HG03135 (cell line): ENCODE results near the gene TRAPPC12.

Source experiments
- ATAC-seq: cut with Tn5 transposase; IDR thresholded peaks from one replicate; pipeline ENCODE4 v1.9.1; 2021; ENCODE audit warnings: mild to moderate bottlenecking, moderate library complexity; ENCODE audit not compliant: unreplicated experiment

Gene TRAPPC12

DNA sequence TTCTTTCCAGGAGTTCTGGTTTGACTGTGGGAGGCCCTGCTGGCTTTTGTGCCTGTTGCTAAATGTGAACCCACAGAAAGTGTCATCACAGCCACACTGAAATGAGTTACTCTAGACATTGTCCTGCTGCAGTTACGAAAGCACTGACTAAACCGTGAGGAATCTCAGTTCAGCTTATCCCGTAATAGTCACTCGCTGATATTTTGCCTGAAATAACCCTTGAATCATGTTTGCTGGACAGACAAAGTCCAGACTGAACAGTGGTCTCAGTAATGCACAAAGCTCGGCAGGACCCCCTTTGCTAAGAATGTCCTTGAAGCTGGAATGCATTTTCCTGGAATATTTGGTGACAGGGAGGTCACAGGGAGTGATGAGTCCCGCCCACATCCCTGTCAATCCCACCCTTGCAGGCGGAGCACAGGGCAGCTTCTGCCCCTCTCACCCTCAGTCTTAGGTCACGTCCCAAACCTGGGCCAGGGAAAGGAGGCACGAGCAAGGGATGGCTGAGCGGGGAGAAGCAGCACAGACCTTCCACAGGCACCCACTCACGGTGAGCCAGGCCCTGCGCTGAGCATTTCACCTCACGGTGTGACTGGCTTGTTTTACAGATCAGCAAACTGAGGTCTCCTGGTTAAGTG, 86.5 kb downstream of the TRAPPC12 start:
- ATAC-seq = no peak

DNA sequence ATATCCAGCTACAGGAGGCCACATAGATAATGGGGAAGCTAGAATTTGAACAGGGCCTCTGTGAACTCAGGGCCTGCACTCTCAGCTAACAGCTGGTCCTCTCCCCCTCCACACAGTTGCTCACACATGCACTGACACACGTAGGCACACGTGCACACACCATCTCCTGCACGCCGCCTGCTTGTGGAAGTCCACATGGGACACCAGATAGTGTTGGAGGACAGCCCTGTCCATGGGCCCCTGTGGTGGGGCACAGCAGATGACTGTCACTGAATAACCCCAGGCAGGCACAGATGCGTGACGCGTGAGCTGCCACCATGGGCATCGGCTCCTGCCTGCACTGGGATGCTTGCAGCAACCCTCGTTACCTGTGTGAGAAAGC, 87.0 kb downstream of the TRAPPC12 start:
- no peak for ATAC-seq

DNA sequence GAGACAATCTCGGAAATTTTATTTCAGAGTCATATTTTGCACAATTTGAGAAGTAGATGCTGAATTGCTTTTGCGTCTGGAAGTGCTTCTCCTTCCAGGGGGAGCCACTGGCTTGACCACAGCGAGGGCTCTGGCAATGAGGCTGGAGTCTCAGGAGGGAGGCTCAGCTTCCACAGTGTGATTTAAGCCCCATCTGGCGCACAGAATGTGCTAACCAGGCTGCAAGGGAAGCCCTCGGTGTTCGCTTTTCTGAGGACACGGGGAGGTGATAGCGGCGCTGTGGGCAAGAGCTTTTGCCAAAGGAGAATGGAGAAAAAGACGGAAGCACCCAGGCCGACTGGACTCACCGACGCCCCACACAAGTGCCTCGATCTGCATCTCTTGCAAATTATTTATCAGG, 87.5 kb downstream of the TRAPPC12 start:
- ATAC-seq = no peak

DNA sequence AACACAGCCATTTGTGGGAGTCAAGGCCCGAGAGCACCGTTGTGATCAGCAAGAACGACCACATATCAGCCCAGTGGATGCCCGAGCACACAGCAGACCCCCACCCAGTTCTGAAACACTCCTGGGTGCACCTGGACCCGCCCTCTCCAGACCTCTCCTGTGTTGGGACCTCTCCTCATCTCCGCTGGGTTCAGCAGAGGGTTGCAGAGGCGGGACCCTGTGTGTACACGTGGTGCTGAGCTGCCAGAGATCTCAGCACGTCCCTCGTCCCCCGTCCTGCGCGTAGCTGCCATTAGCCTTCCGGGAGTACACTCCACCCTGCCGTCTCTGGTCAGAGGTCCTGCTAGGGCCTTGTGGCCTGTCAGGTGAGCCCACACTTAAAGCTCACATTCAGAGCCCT, 88.2 kb downstream of the TRAPPC12 start:
- no peak for ATAC-seq

DNA sequence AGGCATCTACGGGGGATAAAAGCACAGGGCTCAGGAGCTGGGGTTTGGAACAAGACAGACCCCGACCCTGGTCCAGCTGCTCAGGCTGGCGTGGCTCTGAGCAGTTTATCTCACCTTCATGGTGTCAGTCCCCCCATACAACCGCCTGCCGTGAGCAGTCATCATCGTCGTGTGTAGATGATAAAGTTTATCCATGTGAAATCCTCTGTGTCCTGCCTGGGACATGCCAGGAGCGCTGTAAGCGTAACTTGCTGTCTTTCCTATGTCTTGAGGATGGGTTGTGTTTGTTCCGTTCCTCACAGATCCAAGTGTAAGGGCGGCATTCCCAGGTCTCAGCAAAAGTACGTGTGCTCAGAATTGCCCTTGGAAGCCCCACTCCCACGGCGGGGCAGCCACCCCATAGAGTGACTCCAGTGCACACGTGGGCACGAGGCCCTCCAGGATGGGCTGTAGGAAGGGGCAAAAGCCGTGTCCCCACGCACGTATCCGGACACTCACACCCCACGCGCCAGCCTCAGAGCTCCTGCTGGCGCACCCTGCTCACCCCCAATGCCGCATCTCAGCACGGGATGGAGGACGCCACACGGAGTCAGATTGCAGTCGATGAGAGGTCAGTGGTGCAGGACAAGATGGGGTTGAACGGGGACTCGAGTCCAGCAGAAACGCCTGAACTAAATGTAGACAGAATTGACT, 88.9 kb downstream of the TRAPPC12 start:
- ATAC-seq = no peak

DNA sequence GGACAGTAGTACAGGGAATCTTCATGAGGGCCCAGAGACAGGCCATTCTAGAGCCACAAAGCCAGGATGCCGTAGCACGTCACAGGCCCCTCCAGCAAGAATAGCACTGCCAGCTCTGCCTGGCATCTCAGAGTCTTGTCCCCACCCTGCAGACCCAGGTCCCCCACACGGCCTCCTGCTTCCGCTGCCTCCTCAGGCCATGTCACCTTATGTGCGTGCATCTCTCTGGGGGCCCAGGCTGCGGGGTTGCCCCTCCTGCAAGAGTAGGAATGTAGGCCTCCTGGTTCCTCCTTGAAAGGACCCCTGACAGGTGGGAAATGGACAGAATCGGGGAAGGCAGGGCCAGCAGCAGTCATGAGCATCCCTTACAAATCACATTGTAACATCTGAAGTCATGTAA, 90.0 kb downstream of the TRAPPC12 start:
- ATAC-seq = no peak

DNA sequence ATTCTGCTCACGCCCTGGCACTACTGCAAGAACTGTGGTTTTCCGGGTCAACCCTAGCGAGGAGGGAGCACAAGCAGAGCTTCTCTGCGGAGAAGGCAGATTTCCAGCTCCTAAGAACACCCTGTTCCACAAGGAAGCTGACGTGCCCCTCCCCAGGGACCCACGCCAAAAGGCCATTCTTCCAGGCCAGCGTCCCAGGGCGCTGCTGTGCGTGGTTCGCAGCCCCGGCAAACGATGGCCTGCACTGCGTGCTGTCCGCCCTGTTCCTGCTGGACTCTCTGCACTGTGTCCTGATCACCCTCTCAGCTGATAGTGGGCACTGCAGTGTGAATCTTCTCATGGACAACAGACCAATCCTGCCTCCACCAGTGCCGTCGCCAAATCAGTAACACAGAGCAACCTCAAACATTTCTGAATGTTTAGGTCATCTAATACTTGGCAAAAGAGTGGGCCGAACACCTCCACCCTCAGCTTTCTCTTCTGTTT, 90.7 kb downstream of the TRAPPC12 start:
- no peak for ATAC-seq

DNA sequence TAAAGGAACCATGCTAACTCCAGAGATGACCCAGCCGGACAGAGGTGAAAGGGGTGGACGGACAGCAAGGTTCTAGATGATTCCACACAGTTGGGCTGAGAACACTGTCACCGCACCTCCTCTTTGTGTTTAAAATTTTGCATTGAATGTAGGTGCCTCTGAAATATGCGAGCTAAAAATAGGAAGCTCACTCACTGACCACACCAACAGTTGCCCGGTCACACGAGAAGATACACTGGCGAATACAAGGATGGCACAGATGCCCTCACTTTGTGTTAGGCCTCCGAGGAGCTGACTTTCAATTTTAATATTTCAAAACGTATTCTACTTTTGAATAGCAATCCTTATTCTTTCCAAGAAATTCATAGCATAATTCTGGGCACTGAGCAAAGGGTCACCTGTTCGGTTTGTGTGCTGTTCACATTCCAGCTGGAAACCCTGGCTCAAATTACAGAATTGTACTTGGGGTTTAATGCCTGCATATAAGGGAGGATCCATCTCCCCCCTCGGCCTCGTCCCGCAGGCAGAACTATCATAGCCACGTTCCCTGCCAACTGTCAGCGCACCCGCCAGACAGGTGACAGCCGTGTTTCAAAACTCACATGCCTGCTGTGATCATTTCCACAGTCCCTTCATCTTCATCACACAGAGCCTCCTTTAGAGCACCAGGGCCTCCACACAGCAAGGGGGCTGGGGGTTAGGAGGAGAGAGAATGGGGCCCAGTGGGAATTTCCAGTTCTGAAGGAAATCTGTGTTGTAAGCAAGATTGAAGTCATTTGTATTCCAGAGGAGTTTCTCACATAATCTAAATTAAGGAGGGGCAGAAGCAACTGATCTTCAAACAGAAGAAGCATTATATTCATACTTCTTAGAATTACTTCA, 91.6 kb downstream of the TRAPPC12 start:
- ATAC-seq = no peak

DNA sequence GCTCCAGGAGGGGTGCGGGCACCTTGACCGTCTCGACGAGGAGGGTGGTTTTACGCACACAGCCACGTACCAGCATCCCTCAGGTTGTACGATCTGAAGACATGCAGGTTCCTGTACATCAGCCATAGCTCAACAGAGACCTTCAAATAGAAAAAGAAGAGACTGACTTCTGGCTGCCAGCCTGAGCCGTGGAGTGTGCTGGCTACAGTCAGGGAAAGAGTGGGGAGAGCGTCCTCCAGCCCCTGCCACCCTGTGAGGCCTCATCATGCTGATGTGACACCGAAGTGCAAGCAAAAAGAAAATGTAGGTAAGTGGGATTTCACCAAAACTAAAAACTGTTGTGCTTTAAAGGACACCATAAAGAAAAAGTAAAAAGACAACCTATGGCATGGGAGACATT, 92.8 kb downstream of the TRAPPC12 start:
- no peak for ATAC-seq

DNA sequence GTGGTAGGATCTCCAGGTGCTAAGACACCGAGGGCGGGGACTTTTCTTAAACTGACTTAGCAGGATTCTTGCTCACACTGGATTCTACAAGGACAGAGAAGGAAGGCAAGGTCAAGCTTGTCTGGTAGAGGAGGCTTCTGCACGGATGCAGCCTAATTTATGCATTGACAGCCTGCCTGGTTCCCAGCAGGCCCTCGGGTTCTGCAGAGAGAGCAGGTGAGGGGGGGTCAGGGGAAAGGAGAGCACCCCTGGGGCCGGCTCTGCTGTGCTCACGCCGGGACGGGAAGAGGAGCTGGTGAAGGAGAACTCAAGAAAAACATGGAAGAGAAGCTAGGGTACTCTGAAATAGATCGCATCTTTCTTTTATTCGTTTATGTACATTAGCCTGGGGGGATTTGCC, 93.5 kb downstream of the TRAPPC12 start:
- no peak for ATAC-seq

DNA sequence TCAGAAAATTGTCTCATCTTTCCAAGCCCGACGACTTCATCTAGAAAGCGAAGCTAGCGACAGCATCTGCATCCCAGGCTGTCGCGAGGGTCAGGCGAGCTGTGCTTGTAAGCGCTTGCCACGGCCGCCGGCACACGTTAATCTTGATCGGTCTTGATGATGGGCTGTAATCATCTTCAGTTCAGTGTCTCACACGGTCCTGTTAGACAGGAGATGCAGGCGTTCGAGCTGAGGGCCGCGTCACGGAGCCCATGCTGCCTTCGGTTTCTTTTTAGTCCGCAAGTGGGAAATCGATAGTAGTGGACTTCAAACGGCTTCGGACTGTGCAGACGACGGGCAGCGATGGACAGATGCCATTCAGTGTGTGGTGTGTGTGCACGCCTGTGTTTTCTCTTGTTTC, 96.3 kb downstream of the TRAPPC12 start:
- no peak for ATAC-seq

DNA sequence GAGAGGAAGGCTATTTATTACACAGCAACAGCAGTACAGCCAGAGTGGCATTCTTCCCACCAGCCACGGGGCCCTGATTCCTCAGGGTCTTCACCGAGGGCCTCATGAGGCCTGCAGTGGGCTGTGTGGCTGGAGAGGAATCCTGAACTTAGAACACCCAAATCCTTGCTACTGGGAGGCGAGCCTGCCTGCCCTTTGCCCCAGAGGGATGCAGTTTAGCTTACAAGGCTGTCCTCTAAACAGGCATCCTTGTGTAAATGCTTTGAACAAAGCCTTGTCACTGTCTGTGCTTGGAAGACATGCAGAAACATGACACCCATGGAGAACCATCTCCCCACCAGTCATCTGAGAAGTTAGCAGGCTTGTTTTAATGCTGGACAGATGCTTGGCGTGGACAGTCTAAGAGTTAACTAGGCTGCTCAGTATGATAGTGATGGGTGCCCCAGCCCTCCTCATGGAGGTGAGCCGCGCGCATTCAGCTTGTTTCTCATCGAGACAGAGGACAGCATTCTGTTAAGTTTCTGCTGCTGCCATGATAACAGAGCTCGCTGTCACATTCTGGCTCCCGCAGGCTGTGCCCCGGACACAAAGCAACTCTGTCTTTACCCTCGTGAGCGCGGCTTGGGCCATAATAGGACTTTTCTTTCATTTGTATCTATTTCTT, 97.0 kb downstream of the TRAPPC12 start:
- no peak for ATAC-seq

DNA sequence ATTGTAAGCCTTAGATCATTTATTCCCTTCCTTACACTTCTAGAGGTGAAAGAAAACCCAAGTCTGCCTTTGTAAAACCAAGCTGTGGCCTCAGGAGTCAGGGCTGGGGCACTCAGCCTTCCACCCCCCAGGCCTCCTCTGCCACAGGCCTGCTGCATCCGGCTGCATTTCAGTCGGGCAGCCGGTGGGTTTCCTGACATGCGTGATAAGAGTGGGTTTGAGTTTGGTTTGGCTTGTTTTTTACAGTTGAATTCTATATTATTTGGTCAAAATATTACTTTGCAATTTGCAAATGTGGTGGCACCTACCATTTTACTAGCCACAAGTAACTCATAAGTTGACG, 97.5 kb downstream of the TRAPPC12 start:
- no peak for ATAC-seq

DNA sequence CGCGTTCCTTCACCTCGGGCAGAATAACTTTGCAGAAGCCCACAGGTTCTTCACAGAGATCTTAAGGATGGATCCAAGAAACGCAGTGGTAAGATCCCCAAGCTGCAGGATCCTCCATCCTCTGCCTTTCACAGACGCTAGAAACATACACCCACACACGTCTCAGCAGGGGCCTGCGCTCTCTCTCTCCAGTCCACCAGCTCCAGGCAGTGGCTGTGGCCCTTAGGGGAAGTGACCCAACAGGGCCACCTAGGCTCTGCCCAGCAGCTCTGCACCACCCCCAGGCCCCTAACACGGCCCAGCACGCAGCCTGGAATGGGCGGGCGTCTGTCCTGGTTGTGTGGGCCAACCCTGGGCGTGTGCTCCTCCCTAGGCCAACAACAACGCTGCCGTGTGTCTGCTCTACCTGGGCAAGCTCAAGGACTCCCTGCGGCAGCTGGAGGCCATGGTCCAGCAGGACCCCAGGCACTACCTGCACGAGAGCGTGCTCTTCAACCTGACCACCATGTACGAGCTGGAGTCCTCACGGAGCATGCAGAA, 99.4 kb downstream of the TRAPPC12 start:
- ATAC-seq = no peak

DNA sequence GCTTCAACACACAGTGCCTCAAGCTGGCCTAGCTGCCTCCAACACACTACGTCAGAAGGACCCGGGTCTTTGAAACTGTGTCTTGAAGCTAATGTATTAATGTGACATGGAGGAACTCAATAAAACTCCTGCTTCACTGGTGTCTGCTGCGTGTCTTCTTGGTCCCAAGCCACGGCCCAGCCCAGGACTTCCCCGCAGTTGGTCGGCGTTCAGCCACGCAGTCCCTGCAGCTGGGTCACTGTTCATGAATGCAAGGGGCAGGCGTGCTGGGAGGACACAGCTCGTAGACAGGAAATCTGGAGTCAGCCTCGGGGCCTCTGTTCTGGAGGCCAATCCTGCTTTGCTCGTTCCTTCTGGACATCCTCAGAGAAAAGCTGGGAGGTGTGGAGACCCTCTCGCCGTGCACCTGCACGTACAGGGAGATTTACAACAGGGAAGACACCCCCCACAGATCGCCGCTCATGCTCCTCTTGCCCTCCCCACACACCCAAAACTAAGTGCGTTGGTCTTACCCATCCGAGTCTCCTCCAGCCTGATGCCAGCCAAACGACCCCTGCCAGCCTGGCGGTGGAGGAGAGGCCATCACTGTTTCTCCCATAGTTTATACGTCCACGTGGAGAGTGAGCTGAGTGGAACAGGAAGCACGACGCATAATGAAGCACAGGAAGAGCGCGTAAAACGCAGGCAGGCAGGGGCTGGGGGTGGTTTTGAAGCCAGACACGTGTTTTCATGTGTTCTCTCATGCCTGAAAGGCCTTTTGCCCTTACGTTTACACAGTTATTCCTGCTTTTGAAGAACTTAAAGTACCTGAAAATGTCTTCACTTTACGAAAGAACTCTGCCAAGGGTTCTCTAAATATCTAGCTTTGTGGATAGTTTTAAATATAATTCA, 100.2 kb downstream of the TRAPPC12 start:
- no peak for ATAC-seq

DNA sequence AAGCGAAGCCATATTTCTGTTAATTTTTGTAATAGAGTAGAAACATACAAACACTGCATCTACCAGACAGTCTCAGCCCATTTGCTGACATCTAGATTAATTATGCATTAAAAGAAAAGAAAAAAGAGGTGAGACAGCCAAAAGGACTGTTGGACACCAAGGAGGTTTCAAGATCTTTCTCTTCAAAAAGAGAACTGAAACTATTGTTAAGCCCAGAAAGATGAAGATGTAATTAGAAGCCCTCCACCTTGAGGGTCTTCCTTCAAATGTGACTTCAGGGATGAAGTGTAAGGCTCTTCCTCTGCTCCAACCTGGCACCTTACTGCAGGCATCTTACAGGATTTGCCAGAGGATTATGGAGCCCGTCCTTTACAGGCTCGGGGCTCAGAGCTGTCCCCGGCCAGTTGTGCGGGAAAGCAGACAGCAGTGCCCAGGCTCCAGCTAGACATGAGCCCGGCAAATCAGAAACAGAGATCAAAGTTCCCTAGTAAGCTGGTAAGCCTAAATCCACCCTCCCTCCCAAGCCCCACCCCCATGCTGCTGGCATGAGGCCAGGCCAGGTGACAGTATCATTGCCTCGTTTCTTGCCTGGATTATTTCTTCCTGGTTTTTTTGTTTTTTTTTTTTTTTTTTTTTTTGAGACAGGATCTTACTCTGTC, 101.0 kb downstream of the TRAPPC12 start:
- ATAC-seq = no peak

DNA sequence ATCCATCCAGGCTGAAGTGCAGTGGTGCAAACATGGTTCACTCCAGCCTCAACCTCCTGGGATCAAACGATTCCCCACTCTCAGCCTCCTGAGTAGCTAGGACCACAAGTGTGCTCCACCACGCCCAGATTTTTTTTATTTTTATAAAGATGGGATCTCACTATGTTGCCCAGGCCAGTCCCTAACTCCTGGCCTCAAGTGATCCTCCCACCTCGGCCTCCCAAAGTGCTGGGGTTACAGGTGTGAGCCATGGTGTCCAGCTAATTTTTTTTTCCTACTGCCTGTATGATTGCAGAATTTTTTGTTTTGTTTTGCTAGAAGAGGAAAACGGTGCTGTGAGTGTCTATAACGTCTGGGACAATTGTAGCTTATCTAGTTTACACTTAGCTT, 101.5 kb downstream of the TRAPPC12 start:
- no peak for ATAC-seq

DNA sequence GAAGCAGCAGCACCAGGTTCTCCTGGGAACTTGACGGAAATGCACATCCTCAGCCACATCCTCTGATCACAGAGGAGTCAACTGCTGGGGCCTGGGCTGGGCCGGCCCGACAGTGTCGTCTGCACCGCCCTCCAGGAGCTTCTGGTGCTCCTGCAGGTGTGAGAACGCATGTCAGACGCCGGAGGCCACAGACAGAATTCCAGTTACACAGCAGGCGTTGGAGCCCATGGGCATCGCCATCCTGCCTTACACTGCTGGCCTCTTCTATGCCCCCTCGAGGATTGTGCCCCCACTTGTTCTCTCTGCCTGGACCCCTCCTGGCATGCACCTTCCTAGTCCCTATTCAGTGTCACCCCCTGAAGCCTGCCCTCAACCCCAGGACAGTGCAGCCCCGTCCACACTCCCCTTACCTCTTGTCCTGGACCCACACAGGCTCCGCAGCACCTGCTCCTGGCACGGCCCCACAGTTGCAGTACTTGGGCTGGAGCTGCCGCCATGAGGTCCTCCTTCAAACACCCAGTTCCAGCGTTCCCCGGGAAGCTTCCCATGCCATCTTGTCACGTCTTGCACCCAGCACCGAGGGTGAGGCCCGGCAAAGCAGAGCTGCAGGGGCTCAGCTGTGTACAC, 102.4 kb downstream of the TRAPPC12 start:
- no peak for ATAC-seq

DNA sequence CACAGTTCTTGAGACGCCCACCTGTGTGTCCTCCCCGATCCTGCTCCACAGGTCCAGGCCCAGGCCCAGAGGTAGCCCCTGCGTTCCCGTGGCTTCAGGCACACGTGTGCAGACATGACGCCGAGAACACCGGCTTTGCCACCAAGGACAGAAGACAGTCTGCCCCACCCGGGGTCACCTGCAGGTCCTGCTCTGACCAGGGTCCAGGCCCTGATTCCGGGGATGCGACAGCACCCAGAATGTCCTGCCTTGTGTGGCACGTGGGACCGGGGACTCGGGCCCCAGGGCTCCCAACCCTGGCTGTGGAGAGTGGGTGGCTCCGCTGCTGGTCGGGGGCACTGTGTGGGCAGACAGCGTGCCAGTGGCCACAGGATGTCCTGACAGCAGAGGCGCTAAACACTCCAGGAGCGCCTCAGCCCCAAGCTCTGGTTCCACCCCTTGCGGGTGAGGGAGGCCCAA, 102.9 kb downstream of the TRAPPC12 start:
- ATAC-seq = no peak
